GM23338 (cell line): ENCODE data around the gene ENOX2. TPM values are rescaled to one million over a fixed set of nuclear protein-coding genes. Genes with fewer than 3 reads are reported as not detected.

ENCODE experiments used
- ATAC-seq: fragments of 200-7000 bp; cut with Tn5 transposase; 3 replicates; pipeline ENCODE4 v1.9.1; 2020
- DNase-seq: peaks from one replicate; pipeline ENCODE4 v3.0.0-alpha.2; 2015; ENCODE audit warnings: low spot score
- H2AFZ ChIP-seq: fragments of 200-600 bp; sonication (generic); 2 replicates; pipeline ENCODE4 v1.8.0; 2016; ENCODE audit warnings: antibody characterized with exemption, mild to moderate bottlenecking, moderate library complexity
- H3F3A ChIP-seq: fragments of 200-600 bp; sonication (generic); replicated peaks from 2 replicates; pipeline ENCODE4 v1.8.0; 2017; ENCODE audit warnings: antibody characterized with exemption, mixed run types, low read depth
- H3K27ac ChIP-seq: fragments of 200-600 bp; sonication (generic); 2 replicates; pipeline ENCODE4 v1.6.1; 2016; ENCODE audit warnings: low read depth
- H3K27me3 ChIP-seq: fragments of 200-600 bp; sonication (generic); 2 replicates; pipeline ENCODE4 v1.8.0; 2016; ENCODE audit warnings: mild to moderate bottlenecking, mixed run types, moderate library complexity; ENCODE audit not compliant: insufficient read depth
- H3K36me3 ChIP-seq: fragments of 200-600 bp; sonication (generic); 2 replicates; pipeline ENCODE4 v1.8.0; 2016; ENCODE audit warnings: mild to moderate bottlenecking; ENCODE audit not compliant: insufficient read depth
- H3K4me1 ChIP-seq: fragments of 200-600 bp; sonication (generic); 2 replicates; pipeline ENCODE4 v1.8.0; 2016; ENCODE audit warnings: mild to moderate bottlenecking, moderate library complexity; ENCODE audit not compliant: insufficient read depth
- H3K4me2 ChIP-seq: fragments of 200-600 bp; sonication (generic); 2 replicates; pipeline ENCODE4 v1.7.1; 2017; ENCODE audit warnings: mixed run types
- H3K4me3 ChIP-seq: fragments of 200-600 bp; sonication (generic); 2 replicates; pipeline ENCODE4 v1.6.1; 2016; ENCODE audit warnings: mixed run types
- H3K79me2 ChIP-seq: fragments of 200-600 bp; sonication (generic); replicated peaks from 2 replicates; pipeline ENCODE4 v1.8.0; 2017; ENCODE audit warnings: mild to moderate bottlenecking; ENCODE audit not compliant: insufficient read depth
- H3K9me2 ChIP-seq: fragments of 200-600 bp; sonication (generic); 2 replicates; pipeline ENCODE4 v1.8.0; 2017; ENCODE audit not compliant: insufficient read depth
- H4K20me1 ChIP-seq: fragments of 200-600 bp; sonication (generic); replicated peaks from 2 replicates; pipeline ENCODE4 v1.8.0; 2017; ENCODE audit warnings: mild to moderate bottlenecking; ENCODE audit not compliant: insufficient read depth
- H3K27ac Mint-ChIP-seq: 2 replicates; pipeline ENCODE4 v1.8.0; 2020; ENCODE audit warnings: inconsistent platforms, mild to moderate bottlenecking, moderate library complexity, mixed read lengths
- H3K27me3 Mint-ChIP-seq: 3 replicates; pipeline ENCODE4 v1.8.0; 2022; ENCODE audit warnings: low read depth, mild to moderate bottlenecking, moderate library complexity, mixed read lengths, inconsistent platforms; ENCODE audit not compliant: insufficient read depth, poor library complexity
- H3K36me3 Mint-ChIP-seq: 3 replicates; pipeline ENCODE4 v1.8.0; 2021; ENCODE audit warnings: low read depth, mild to moderate bottlenecking, inconsistent platforms, moderate library complexity, mixed read lengths
- H3K4me1 Mint-ChIP-seq: 3 replicates; pipeline ENCODE4 v1.8.0; 2020; ENCODE audit warnings: mild to moderate bottlenecking, inconsistent platforms, mixed read lengths
- H3K4me3 Mint-ChIP-seq: 3 replicates; pipeline ENCODE4 v1.8.0; 2021; ENCODE audit warnings: moderate library complexity, mild to moderate bottlenecking, inconsistent platforms, mixed read lengths
- H3K9me3 Mint-ChIP-seq: 3 replicates; pipeline ENCODE4 v1.8.0; 2020; ENCODE audit warnings: moderate library complexity, mild to moderate bottlenecking, inconsistent platforms, mixed read lengths
- CREB1 ChIP-seq: fragments of 250-450 bp; sonication (Bioruptor Pico); IDR thresholded peaks from 2 replicates; pipeline ENCODE4 v1.5.0; 2020; ENCODE audit warnings: low read depth, mild to moderate bottlenecking, moderate library complexity
- ETS1 ChIP-seq: IDR thresholded peaks from 2 replicates; pipeline ENCODE4 v1.6.1; 2016; ENCODE audit warnings: antibody characterized with exemption
- EZH2 ChIP-seq: fragments of 200-600 bp; sonication (generic); IDR thresholded peaks from one replicate; pipeline ENCODE4 v1.8.0; 2017; ENCODE audit warnings: antibody characterized with exemption, mild to moderate bottlenecking, low read depth; ENCODE audit not compliant: unreplicated experiment
- EZH2phosphoT487 ChIP-seq: fragments of 200-600 bp; sonication (generic); IDR thresholded peaks from one replicate; pipeline ENCODE4 v1.8.1; 2018; ENCODE audit warnings: antibody characterized with exemption; ENCODE audit not compliant: unreplicated experiment
- JUNB ChIP-seq: IDR thresholded peaks from one replicate; pipeline ENCODE4 v1.6.1; 2016; ENCODE audit warnings: antibody characterized with exemption; ENCODE audit not compliant: unreplicated experiment
- NANOG ChIP-seq: IDR thresholded peaks from 2 replicates; pipeline ENCODE4 v1.6.1; 2016; ENCODE audit warnings: antibody characterized with exemption, borderline replicate concordance
- POLR2AphosphoS5 ChIP-seq: IDR thresholded peaks from 2 replicates; pipeline ENCODE4 v1.6.1; 2016; ENCODE audit warnings: antibody characterized with exemption, low read depth
- STAT1 ChIP-seq: IDR thresholded peaks from one replicate; pipeline ENCODE4 v1.6.1; 2016; ENCODE audit warnings: antibody characterized with exemption; ENCODE audit not compliant: unreplicated experiment
- ZNF114 ChIP-seq: fragments of 250-450 bp; sonication (Bioruptor Pico); IDR thresholded peaks from 2 replicates; pipeline ENCODE4 v1.5.0; 2020; ENCODE audit warnings: mild to moderate bottlenecking, moderate library complexity
- ZNF331 ChIP-seq: fragments of 250-450 bp; sonication (Bioruptor Pico); IDR thresholded peaks from 2 replicates; pipeline ENCODE4 v1.5.0; 2020; ENCODE audit warnings: low read depth, mild to moderate bottlenecking, moderate library complexity
- ZNF462 ChIP-seq: fragments of 250-450 bp; sonication (Bioruptor Pico); IDR thresholded peaks from 2 replicates; pipeline ENCODE4 v1.5.0; 2020; ENCODE audit warnings: mild to moderate bottlenecking, moderate library complexity
- polyA plus RNA-seq: library from polyadenylated mRNA; unstranded; fragments of >200 nt; fragmentation: Nextera tagmentation; extraction: Ambion mirVana; gene quantifications from 2 replicates; pipeline ENCODE4 v1.2.1, GENCODE V29; 2016
- total RNA-seq: library from RNA; depleted of rRNA; stranded (reverse); fragments of >200 nt; shearing (Covaris generic); gene quantifications from 2 replicates; pipeline ENCODE4 v1.2.3, GENCODE V29; 2014
- TF ChIP-seq, protein P1 (sequence below): IDR thresholded peaks from one replicate; pipeline ENCODE4 v1.6.1; 2018; ENCODE audit warnings: antibody characterized with exemption; ENCODE audit not compliant: unreplicated experiment
- TF ChIP-seq, protein P2 (sequence below), 2 experiments: fragments of 200-600 bp in 1 of 2; sonication (generic) in 1 of 2; conservative IDR thresholded peaks; 2 replicates each; pipeline versions ENCODE4 v1.5.1 to v1.6.1; 2016 to 2017; ENCODE audit warnings: antibody characterized with exemption in 2 of 2, low read depth in 2 of 2, mild to moderate bottlenecking in 2 of 2, moderate library complexity in 1 of 2

Gene ENOX2
- total and polyA plus RNA-seq, 2 experiments from 2014 or later, result 9.6 to 11.2 TPM

DNA sequence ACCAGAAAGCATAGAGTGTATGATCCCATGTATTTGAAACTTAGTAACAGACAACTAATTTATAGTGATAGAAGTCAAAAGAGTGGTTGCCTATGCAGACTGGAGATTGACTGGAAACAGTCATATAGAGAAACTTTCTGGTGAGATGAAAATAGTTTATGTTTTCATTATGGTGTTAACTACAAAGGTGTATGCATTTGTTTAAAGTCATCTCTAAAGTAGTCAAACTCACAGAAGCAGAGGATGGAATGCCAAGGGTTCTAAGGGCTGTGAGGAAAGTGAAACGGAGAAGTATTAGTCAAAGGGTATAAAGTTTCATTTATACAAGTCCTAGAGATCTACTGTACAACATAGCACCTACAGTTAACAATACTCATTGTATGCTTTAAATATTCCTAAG is 45.8 kb downstream of the ENOX2 start (continued):
- TF ChIP-seq, protein P1, sequence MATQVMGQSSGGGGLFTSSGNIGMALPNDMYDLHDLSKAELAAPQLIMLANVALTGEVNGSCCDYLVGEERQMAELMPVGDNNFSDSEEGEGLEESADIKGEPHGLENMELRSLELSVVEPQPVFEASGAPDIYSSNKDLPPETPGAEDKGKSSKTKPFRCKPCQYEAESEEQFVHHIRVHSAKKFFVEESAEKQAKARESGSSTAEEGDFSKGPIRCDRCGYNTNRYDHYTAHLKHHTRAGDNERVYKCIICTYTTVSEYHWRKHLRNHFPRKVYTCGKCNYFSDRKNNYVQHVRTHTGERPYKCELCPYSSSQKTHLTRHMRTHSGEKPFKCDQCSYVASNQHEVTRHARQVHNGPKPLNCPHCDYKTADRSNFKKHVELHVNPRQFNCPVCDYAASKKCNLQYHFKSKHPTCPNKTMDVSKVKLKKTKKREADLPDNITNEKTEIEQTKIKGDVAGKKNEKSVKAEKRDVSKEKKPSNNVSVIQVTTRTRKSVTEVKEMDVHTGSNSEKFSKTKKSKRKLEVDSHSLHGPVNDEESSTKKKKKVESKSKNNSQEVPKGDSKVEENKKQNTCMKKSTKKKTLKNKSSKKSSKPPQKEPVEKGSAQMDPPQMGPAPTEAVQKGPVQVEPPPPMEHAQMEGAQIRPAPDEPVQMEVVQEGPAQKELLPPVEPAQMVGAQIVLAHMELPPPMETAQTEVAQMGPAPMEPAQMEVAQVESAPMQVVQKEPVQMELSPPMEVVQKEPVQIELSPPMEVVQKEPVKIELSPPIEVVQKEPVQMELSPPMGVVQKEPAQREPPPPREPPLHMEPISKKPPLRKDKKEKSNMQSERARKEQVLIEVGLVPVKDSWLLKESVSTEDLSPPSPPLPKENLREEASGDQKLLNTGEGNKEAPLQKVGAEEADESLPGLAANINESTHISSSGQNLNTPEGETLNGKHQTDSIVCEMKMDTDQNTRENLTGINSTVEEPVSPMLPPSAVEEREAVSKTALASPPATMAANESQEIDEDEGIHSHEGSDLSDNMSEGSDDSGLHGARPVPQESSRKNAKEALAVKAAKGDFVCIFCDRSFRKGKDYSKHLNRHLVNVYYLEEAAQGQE, result no peak
- no peak for TF ChIP-seq NANOG
- TF ChIP-seq STAT1, result no peak
- TF ChIP-seq, protein P2, sequence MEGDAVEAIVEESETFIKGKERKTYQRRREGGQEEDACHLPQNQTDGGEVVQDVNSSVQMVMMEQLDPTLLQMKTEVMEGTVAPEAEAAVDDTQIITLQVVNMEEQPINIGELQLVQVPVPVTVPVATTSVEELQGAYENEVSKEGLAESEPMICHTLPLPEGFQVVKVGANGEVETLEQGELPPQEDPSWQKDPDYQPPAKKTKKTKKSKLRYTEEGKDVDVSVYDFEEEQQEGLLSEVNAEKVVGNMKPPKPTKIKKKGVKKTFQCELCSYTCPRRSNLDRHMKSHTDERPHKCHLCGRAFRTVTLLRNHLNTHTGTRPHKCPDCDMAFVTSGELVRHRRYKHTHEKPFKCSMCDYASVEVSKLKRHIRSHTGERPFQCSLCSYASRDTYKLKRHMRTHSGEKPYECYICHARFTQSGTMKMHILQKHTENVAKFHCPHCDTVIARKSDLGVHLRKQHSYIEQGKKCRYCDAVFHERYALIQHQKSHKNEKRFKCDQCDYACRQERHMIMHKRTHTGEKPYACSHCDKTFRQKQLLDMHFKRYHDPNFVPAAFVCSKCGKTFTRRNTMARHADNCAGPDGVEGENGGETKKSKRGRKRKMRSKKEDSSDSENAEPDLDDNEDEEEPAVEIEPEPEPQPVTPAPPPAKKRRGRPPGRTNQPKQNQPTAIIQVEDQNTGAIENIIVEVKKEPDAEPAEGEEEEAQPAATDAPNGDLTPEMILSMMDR (conservative IDR thresholded peaks at IDR 0.05; ENCODE audit: low read depth in 2 of 2), result no peak
- no peak for TF ChIP-seq EZH2

GRCh38 chrX:130851569-130851968 is 51.4 kb downstream of the ENOX2 start:
- Histone ChIP-seq H3K27ac (no peak overlapping the region), H3K4me2 (no peak overlapping the region), H2AFZ (no peak overlapping the region), H3K36me3 (no peaks in the 10 kb centered on the region), H3K4me1 (no peaks in the 10 kb centered on the region), H4K20me1 (no peaks in the 10 kb centered on the region), H3F3A (no peaks in the 10 kb centered on the region), H3K9me2 (no peaks in the 10 kb centered on the region), H3K4me3 (no peak overlapping the region), H3K27me3 (no peaks in the 10 kb centered on the region), H3K79me2 (no peaks in the 10 kb centered on the region)
- no peak overlapping the region for H3K27ac Mint-ChIP-seq
- no peak for ATAC-seq
- H3K27me3 Mint-ChIP-seq, result no peaks in the 10 kb centered on the region
- H3K4me1 Mint-ChIP-seq, result peaks cover 2% of the 10 kb centered on the region; the same call in 1 of the 3 replicates
- no peaks in the 10 kb centered on the region for H3K9me3 Mint-ChIP-seq
- DNase-seq, result no peak
- no peaks in the 10 kb centered on the region; the same call in 2 of the 3 replicates for H3K36me3 Mint-ChIP-seq
- H3K4me3 Mint-ChIP-seq, result no peak overlapping the region
- TF ChIP-seq ZNF114 (CRISPR knock-in tag) (no peak), CREB1 (no peak), ETS1 (no peak), ZNF462 (CRISPR knock-in tag) (no peak), STAT1 (no peak), JUNB (no peak), ZNF331 (CRISPR knock-in tag) (no peak), POLR2AphosphoS5 (no peak), EZH2phosphoT487 (no peak)
